IMR-90 (cell line): ENCODE data around the gene NBEAL1. TPM values are rescaled to one million over a fixed set of nuclear protein-coding genes. Genes with fewer than 3 reads are reported as not detected.

Experiments
- ATAC-seq: fragments of 200-7000 bp; cut with Tn5 transposase; 2 replicates; pipeline ENCODE4 v1.9.1; 2020; ENCODE audit warnings: low read depth, mild to moderate bottlenecking, moderate library complexity
- BruUV-seq: library from RNA; stranded (reverse); fragments of 400-500 nt; replicated peaks from 2 replicates; lab custom pipeline; 2021; lab: Mats Ljungman, UMichigan
- CTCF ChIA-PET: fragments of 300-600 bp; formaldehyde crosslinking; extraction: SDS; loops from one replicate; lab custom pipeline; 2021; ENCODE audit warnings: antibody characterized with exemption; lab: Yijun Ruan, JAX
- POLR2A ChIA-PET: fragments of 300-600 bp; sonication (Branson Sonifier 250); formaldehyde crosslinking; loops from one replicate; lab custom pipeline; 2022; ENCODE audit warnings: antibody characterized with exemption; ENCODE audit not compliant: unreplicated experiment; lab: Charles Lee
- DNase-seq: peaks from one replicate; pipeline ENCODE4 v3.0.0; 2013
- H2AFZ ChIP-seq: replicated peaks from 2 replicates; pipeline ENCODE3; 2013; ENCODE audit warnings: low read length, mild to moderate bottlenecking; ENCODE audit not compliant: poor library complexity
- H2AK5ac ChIP-seq: 2 replicates; pipeline ENCODE4 v1.6.1; 2013; ENCODE audit warnings: low read depth, low read length, inconsistent platforms
- H2AK9ac ChIP-seq: replicated peaks from 2 replicates; pipeline ENCODE3; 2013; ENCODE audit warnings: mild to moderate bottlenecking, low read depth, low read length, moderate library complexity; ENCODE audit not compliant: poor library complexity
- H2BK120ac ChIP-seq: 2 replicates; pipeline ENCODE4 v1.6.1; 2013; ENCODE audit warnings: low read depth, low read length, inconsistent platforms
- H2BK15ac ChIP-seq: 3 replicates; pipeline ENCODE4 v1.6.1; 2013; ENCODE audit warnings: low read depth, low read length, inconsistent platforms
- H2BK20ac ChIP-seq: 2 replicates; pipeline ENCODE4 v1.6.1; 2013; ENCODE audit warnings: low read depth, mild to moderate bottlenecking, inconsistent platforms, low read length, moderate library complexity
- H2BK5ac ChIP-seq: 2 replicates; pipeline ENCODE4 v1.6.1; 2013; ENCODE audit warnings: mild to moderate bottlenecking, low read depth, low read length, inconsistent platforms; ENCODE audit not compliant: poor library complexity, severe bottlenecking
- H3K14ac ChIP-seq: replicated peaks from 2 replicates; pipeline ENCODE4 v1.6.1; 2013; ENCODE audit warnings: low read depth, low read length, inconsistent platforms
- H3K18ac ChIP-seq: 2 replicates; pipeline ENCODE4 v1.6.1; 2013; ENCODE audit warnings: low read depth, low read length, control low read depth
- H3K23ac ChIP-seq: 2 replicates; pipeline ENCODE4 v1.6.1; 2013; ENCODE audit warnings: low read depth, low read length, inconsistent platforms
- H3K27ac ChIP-seq: 2 replicates; pipeline ENCODE4 v1.5.1; 2013; ENCODE audit warnings: mild to moderate bottlenecking, control low read depth, low read length; ENCODE audit not compliant: insufficient read depth
- H3K27me3 ChIP-seq: 2 replicates; pipeline ENCODE4 v1.6.1; 2013; ENCODE audit warnings: low read length; ENCODE audit not compliant: control insufficient read depth, insufficient read depth
- H3K36me3 ChIP-seq: 2 replicates; pipeline ENCODE4 v1.6.1; 2013; ENCODE audit warnings: low read length, mixed read lengths; ENCODE audit not compliant: control insufficient read depth, insufficient read depth
- H3K4ac ChIP-seq: 2 replicates; pipeline ENCODE4 v1.6.1; 2013; ENCODE audit warnings: low read depth, low read length, inconsistent platforms
- H3K4me1 ChIP-seq: 2 replicates; pipeline ENCODE4 v1.6.1; 2013; ENCODE audit warnings: low read length, mixed read lengths; ENCODE audit not compliant: control insufficient read depth, insufficient read depth
- H3K4me2 ChIP-seq: 2 replicates; pipeline ENCODE4 v1.6.1; 2013; ENCODE audit warnings: low read depth, mild to moderate bottlenecking, control low read depth, low read length, moderate library complexity
- H3K4me3 ChIP-seq: 2 replicates; pipeline ENCODE4 v1.5.1; 2013; ENCODE audit warnings: low read depth, mild to moderate bottlenecking, control low read depth, low read length, moderate library complexity; ENCODE audit not compliant: insufficient read depth
- H3K56ac ChIP-seq: 2 replicates; pipeline ENCODE4 v1.6.1; 2013; ENCODE audit warnings: low read length, inconsistent platforms; ENCODE audit not compliant: insufficient read depth; ENCODE audit errors: extremely low read depth
- H3K79me1 ChIP-seq, 2 experiments: 2 replicates each; pipeline ENCODE4 v1.6.1; 2013; ENCODE audit warnings: low read length in 2 of 2, inconsistent platforms in 1 of 2, low read depth in 1 of 2
- H3K9ac ChIP-seq: 2 replicates; pipeline ENCODE4 v1.6.1; 2013; ENCODE audit warnings: low read depth, low read length, control low read depth
- H3K9me1 ChIP-seq: 2 replicates; pipeline ENCODE4 v1.6.1; 2013; ENCODE audit warnings: low read length, inconsistent platforms; ENCODE audit not compliant: insufficient read depth
- H3K9me3 ChIP-seq: 2 replicates; pipeline ENCODE4 v1.6.1; 2013; ENCODE audit warnings: low read length; ENCODE audit not compliant: control insufficient read depth, insufficient read depth
- H4K20me1 ChIP-seq: 2 replicates; pipeline ENCODE4 v1.6.1; 2013; ENCODE audit warnings: low read length, inconsistent platforms; ENCODE audit not compliant: insufficient read depth
- H4K5ac ChIP-seq: 2 replicates; pipeline ENCODE4 v1.6.1; 2013; ENCODE audit warnings: mild to moderate bottlenecking, low read depth, low read length, control low read depth
- H4K8ac ChIP-seq, 2 experiments: 2 replicates each; pipeline ENCODE4 v1.6.1; 2013; ENCODE audit warnings: low read depth in 2 of 2, low read length in 2 of 2, control low read depth in 1 of 2, inconsistent platforms in 1 of 2
- H4K91ac ChIP-seq: 2 replicates; pipeline ENCODE4 v1.6.1; 2013; ENCODE audit warnings: low read depth, low read length, inconsistent platforms; ENCODE audit not compliant: insufficient read depth
- BHLHE40 ChIP-seq: fragments of 150-350 bp; IDR thresholded peaks from 2 replicates; pipeline ENCODE4 v1.6.1; 2016; ENCODE audit warnings: mild to moderate bottlenecking, low read depth, low read length
- CEBPB ChIP-seq: IDR thresholded peaks from 2 replicates; pipeline ENCODE4 v1.6.1; 2012; ENCODE audit warnings: low read depth, low read length, improper control_type of control experiment
- FOS ChIP-seq: fragments of 150-350 bp; IDR thresholded peaks from 2 replicates; pipeline ENCODE4 v1.6.1; 2016; ENCODE audit warnings: low read depth, low read length
- MAFK ChIP-seq: IDR thresholded peaks from 2 replicates; pipeline ENCODE4 v1.6.1; 2012; ENCODE audit warnings: low read depth, low read length, improper control_type of control experiment
- MAZ ChIP-seq: IDR thresholded peaks from 2 replicates; pipeline ENCODE4 v1.6.1; 2012; ENCODE audit warnings: low read depth, mild to moderate bottlenecking, low read length, improper control_type of control experiment, moderate library complexity, borderline replicate concordance
- MXI1 ChIP-seq: IDR thresholded peaks from 2 replicates; pipeline ENCODE4 v1.6.1; 2012; ENCODE audit warnings: low read depth, mild to moderate bottlenecking, low read length, moderate library complexity, borderline replicate concordance
- NFE2L2 ChIP-seq: fragments of 150-350 bp; IDR thresholded peaks from 2 replicates; pipeline ENCODE4 v1.6.1; 2016; ENCODE audit warnings: low read depth, mild to moderate bottlenecking, low read length
- RFX5 ChIP-seq: IDR thresholded peaks from 2 replicates; pipeline ENCODE4 v1.8.0; 2012; ENCODE audit warnings: low read depth, mild to moderate bottlenecking, low read length, moderate library complexity
- SMC3 ChIP-seq: fragments of 150-350 bp; IDR thresholded peaks from 2 replicates; pipeline ENCODE4 v1.6.1; 2016; ENCODE audit warnings: low read depth, mild to moderate bottlenecking, antibody characterized with exemption, low read length, moderate library complexity
- WGBS, 2 experiments: methylation state at CpG; one replicate each; pipeline versions ENCODE4 v1.1.5 to v1.1.7; 2013; ENCODE audit warnings: missing lambda C conversion rate in 2 of 2; ENCODE audit not compliant: insufficient read length in 1 of 2; ENCODE audit errors: extremely low coverage in 2 of 2; 5-methylcytosine and 5-hydroxymethylcytosine counted together
- dilution Hi-C: fragments of 300-500 bp; cut with HindIII; formaldehyde crosslinking; loops from one replicate; pipeline ENCODE4 v1.14.3; 2018; ENCODE audit warnings: low sequenced_read_pairs; ENCODE audit not compliant: unreplicated experiment
- in situ Hi-C: fragments of 300-500 bp; cut with MboI; formaldehyde crosslinking; loops from 3 replicates; pipeline ENCODE4 v1.14.3; 2019; ENCODE audit warnings: low sequenced_read_pairs, inconsistent platforms, mixed read lengths
- intact Hi-C: fragments of 100-400 bp; cut with micrococcal nuclease; formaldehyde crosslinking; loops from 2 replicates; pipeline ENCODE4 v1.10.0; 2022
- polyA plus RNA-seq, 3 experiments: library from polyadenylated mRNA; depleted of rRNA; stranded (reverse); fragments of >200 nt; gene quantifications; 2 replicates each; pipeline ENCODE4 v1.2.3, GENCODE V29; 2012; ENCODE audit warnings: low replicate concordance in 1 of 3
- total RNA-seq: library from RNA; depleted of rRNA; stranded (reverse); fragments of >200 nt; gene quantifications from 2 replicates; pipeline ENCODE4 v1.2.3, GENCODE V29; 2012
- TF ChIP-seq, protein P1 (sequence below): fragments of 150-350 bp; IDR thresholded peaks from 2 replicates; pipeline ENCODE4 v1.6.1; 2016; ENCODE audit warnings: low read depth, mild to moderate bottlenecking, low read length, moderate library complexity, borderline replicate concordance
- TF ChIP-seq, protein P2 (sequence below): fragments of 150-350 bp; IDR thresholded peaks from 2 replicates; pipeline ENCODE4 v1.6.1; 2017; ENCODE audit warnings: mild to moderate bottlenecking, antibody characterized with exemption, low read length, low read depth

Gene NBEAL1
- total and polyA plus RNA-seq, 2 of the 4 experiments (the other 2 are of a cell fraction): 6.4 to 38.0 TPM

DNA sequence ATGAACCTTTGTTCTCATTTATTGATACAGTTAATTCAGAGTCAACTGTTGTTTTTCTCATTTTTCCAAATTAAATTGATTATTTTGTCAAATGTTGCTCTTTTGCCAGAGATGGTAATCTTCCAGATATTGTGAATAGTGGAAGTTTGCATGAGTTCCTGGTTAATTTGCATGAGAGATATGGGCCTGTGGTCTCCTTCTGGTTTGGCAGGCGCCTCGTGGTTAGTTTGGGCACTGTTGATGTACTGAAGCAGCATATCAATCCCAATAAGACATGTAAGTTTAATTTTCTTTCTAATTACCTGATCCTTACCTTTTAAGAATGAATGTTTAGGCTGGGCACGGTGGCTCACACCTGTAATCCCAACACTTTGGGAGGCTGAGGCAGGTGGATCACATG is 232.0 kb downstream of the NBEAL1 start (continued):
- no peak for TF ChIP-seq FOS

DNA sequence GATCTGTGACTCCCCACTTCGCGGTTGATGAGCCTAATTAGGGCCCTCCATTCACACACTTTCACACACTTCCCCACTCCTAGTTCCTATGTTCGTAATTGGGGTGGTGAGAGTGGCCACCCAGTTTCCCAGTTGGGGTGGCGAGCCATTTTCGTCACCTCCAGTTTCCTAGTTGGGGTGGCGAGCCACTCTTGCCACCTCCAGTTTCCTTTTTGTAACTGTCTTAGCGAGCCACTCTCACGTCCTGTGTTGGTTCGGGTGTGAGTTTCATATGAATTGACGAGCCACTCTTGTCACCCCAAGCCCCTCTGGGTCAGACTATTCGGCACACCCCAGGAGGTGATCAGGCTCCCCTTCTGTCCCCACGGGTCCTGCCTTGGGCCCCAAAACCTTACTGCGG is 238.1 kb downstream of the NBEAL1 start:
- Histone ChIP-seq H2BK20ac (no peak overlapping the region), H2AFZ (no peak overlapping the region), H2AK9ac (no peak overlapping the region), H3K27me3 (no peaks in the 10 kb centered on the region), H3K56ac (no peak overlapping the region), H4K8ac (no peak overlapping the region), H3K9me3 (peaks cover 4% of the 10 kb centered on the region; the same call in 1 of the 2 replicates), H4K91ac (no peak overlapping the region), H4K20me1 (no peaks in the 10 kb centered on the region), H3K4me3 (no peak overlapping the region), H3K18ac (no peak overlapping the region), H4K5ac (no peak overlapping the region), H2AK5ac (no peak overlapping the region), H3K14ac (no peak overlapping the region), H2BK15ac (no peak overlapping the region), H3K23ac (no peak overlapping the region), H3K79me1 (peaks cover 5 to 19% of the 10 kb centered on the region in 2 experiments), H3K9me1 (no peaks in the 10 kb centered on the region), H2BK5ac (no peak overlapping the region), H3K4me2 (no peak overlapping the region), H2BK120ac (no peak overlapping the region), H3K4me1 (no peaks in the 10 kb centered on the region), H3K4ac (no peak overlapping the region), H3K27ac (no peak overlapping the region), H3K36me3 (peaks cover 34% of the 10 kb centered on the region), H3K9ac (no peak overlapping the region)
- dilution Hi-C loops (no loop called here), in situ Hi-C loops (no loop called here), intact Hi-C loops (no loop called here)
- ChIA-PET POLR2A (no interaction called here), CTCF (no interaction called here)
- no CpG with 5 or more reads among the region's 13 CpGs for whole genome bisulfite sequencing, 2 experiments
- TF ChIP-seq, protein P1, sequence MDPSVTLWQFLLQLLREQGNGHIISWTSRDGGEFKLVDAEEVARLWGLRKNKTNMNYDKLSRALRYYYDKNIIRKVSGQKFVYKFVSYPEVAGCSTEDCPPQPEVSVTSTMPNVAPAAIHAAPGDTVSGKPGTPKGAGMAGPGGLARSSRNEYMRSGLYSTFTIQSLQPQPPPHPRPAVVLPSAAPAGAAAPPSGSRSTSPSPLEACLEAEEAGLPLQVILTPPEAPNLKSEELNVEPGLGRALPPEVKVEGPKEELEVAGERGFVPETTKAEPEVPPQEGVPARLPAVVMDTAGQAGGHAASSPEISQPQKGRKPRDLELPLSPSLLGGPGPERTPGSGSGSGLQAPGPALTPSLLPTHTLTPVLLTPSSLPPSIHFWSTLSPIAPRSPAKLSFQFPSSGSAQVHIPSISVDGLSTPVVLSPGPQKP: no peak
- TF ChIP-seq BHLHE40: no peak
- TF ChIP-seq CEBPB: no peak
- TF ChIP-seq MXI1: no peak
- TF ChIP-seq, protein P2, sequence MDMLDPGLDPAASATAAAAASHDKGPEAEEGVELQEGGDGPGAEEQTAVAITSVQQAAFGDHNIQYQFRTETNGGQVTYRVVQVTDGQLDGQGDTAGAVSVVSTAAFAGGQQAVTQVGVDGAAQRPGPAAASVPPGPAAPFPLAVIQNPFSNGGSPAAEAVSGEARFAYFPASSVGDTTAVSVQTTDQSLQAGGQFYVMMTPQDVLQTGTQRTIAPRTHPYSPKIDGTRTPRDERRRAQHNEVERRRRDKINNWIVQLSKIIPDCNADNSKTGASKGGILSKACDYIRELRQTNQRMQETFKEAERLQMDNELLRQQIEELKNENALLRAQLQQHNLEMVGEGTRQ: no peak
- TF ChIP-seq MAFK: no peak
- no peak for TF ChIP-seq FOS
- TF ChIP-seq MAZ: no peak
- no peak for TF ChIP-seq SMC3
- TF ChIP-seq RFX5: no peak
- no peak for TF ChIP-seq NFE2L2
- BruUV-seq: no TSS peak
- no peak for ATAC-seq
- DNase-seq: no peak
